Mesendoderm (in vitro differentiated cells): Measurements from ENCODE around the gene CAP2.
"Not testable (repeated sequence)": the region's sequence is repeated elsewhere in the genome, so short reads cannot be mapped to it uniquely, and the experiment has no call there.

Experiments used
- DNase-seq: peaks from one replicate; pipeline ENCODE4 v3.0.0; 2013
- H2AK5ac ChIP-seq: 2 replicates; pipeline ENCODE4 v1.6.1; 2013; ENCODE audit warnings: low read length, inconsistent platforms
- H2BK120ac ChIP-seq: 2 replicates; pipeline ENCODE4 v1.6.1; 2013; ENCODE audit warnings: low read depth, mild to moderate bottlenecking, low read length, moderate library complexity, mixed read lengths
- H2BK15ac ChIP-seq: replicated peaks from 2 replicates; pipeline ENCODE4 v1.6.1; 2013; ENCODE audit warnings: low read depth, mild to moderate bottlenecking, moderate library complexity
- H2BK5ac ChIP-seq: 2 replicates; pipeline ENCODE4 v1.6.1; 2013; ENCODE audit warnings: low read length, inconsistent platforms
- H3K18ac ChIP-seq: 2 replicates; pipeline ENCODE4 v1.6.1; 2013; ENCODE audit warnings: mild to moderate bottlenecking, low read length, mixed read lengths
- H3K23ac ChIP-seq: one replicate; pipeline ENCODE4 v1.6.1; 2013; ENCODE audit warnings: low read length
- H3K27ac ChIP-seq: 2 replicates; pipeline ENCODE4 v1.5.1; 2013; ENCODE audit warnings: low read depth, mild to moderate bottlenecking, inconsistent platforms, low read length, moderate library complexity
- H3K27me3 ChIP-seq: 2 replicates; pipeline ENCODE4 v1.6.1; 2013; ENCODE audit warnings: low read length, control low read depth, mild to moderate bottlenecking, inconsistent platforms; ENCODE audit not compliant: insufficient read depth, poor library complexity
- H3K36me3 ChIP-seq: 2 replicates; pipeline ENCODE4 v1.6.1; 2013; ENCODE audit warnings: low read length, inconsistent platforms; ENCODE audit not compliant: control insufficient read depth, insufficient read depth
- H3K4ac ChIP-seq: one replicate; pipeline ENCODE4 v1.6.1; 2013; ENCODE audit warnings: low read depth, mild to moderate bottlenecking, low read length, moderate library complexity
- H3K4me1 ChIP-seq: 2 replicates; pipeline ENCODE4 v1.6.1; 2013; ENCODE audit warnings: low read depth, low read length, inconsistent platforms; ENCODE audit not compliant: control insufficient read depth
- H3K4me2 ChIP-seq: 2 replicates; pipeline ENCODE4 v1.6.1; 2013; ENCODE audit warnings: low read length
- H3K4me3 ChIP-seq: 2 replicates; pipeline ENCODE4 v1.5.1; 2013; ENCODE audit warnings: mild to moderate bottlenecking, low read length
- H3K56ac ChIP-seq: one replicate; pipeline ENCODE4 v1.6.1; 2013; ENCODE audit warnings: low read length
- H3K79me1 ChIP-seq: 2 replicates; pipeline ENCODE4 v1.6.1; 2013; ENCODE audit warnings: low read length, inconsistent platforms
- H3K79me2 ChIP-seq: 2 replicates; pipeline ENCODE4 v1.6.1; 2013; ENCODE audit warnings: mild to moderate bottlenecking, low read length; ENCODE audit not compliant: control insufficient read depth, insufficient read depth
- H3K9ac ChIP-seq: 2 replicates; pipeline ENCODE4 v1.6.1; 2013; ENCODE audit warnings: low read length, inconsistent platforms
- H4K5ac ChIP-seq: one replicate; pipeline ENCODE4 v1.6.1; 2013; ENCODE audit warnings: low read length
- H4K8ac ChIP-seq: one replicate; pipeline ENCODE4 v1.6.1; 2013; ENCODE audit warnings: low read depth, mild to moderate bottlenecking, control low read depth, low read length, moderate library complexity
- WGBS: extraction: QIAGEN DNeasy Blood & Tissue Kit; methylation state at CpG from one replicate; pipeline ENCODE4 v1.1.7; 2013; ENCODE audit warnings: low lambda C conversion rate, missing lambda C conversion rate; ENCODE audit not compliant: insufficient coverage; ENCODE audit errors: extremely low coverage; 5-methylcytosine and 5-hydroxymethylcytosine counted together

CAP2 gene

GRCh38 chr6:17580518-17581048 lies 187.2 kb downstream of the CAP2 start:
- Histone ChIP-seq H3K4me2 (no peak overlapping the region), H3K27me3 (no peaks in the 10 kb centered on the region), H3K9ac (no peak overlapping the region), H2BK5ac (no peak overlapping the region), H3K23ac (no peak overlapping the region), H3K4me3 (no peak overlapping the region), H3K79me1 (no peaks in the 10 kb centered on the region), H4K5ac (no peak overlapping the region), H4K8ac (no peak overlapping the region), H3K56ac (no peak overlapping the region), H3K79me2 (no peaks in the 10 kb centered on the region), H3K4ac (no peak overlapping the region), H3K27ac (no peak overlapping the region), H3K36me3 (no peaks in the 10 kb centered on the region), H2BK120ac (no peak overlapping the region), H3K4me1 (no peaks in the 10 kb centered on the region), H2BK15ac (no peak overlapping the region), H2AK5ac (no peak overlapping the region), H3K18ac (no peak overlapping the region)
- WGBS: no CpG with 5 or more reads among the region's 53 CpGs
- DNase-seq: no peak

- DNase-seq, H3K36me3 ChIP-seq, H3K27me3 ChIP-seq, H2BK15ac ChIP-seq, H3K9ac ChIP-seq, H3K27ac ChIP-seq, H3K4me3 ChIP-seq, H2BK120ac ChIP-seq, H3K4ac ChIP-seq, H3K23ac ChIP-seq, H3K18ac ChIP-seq, H4K8ac ChIP-seq, H2BK5ac ChIP-seq, H3K79me1 ChIP-seq, H3K4me2 ChIP-seq, H2AK5ac ChIP-seq, H3K4me1 ChIP-seq, H3K56ac ChIP-seq, H3K79me2 ChIP-seq, H4K5ac ChIP-seq: not testable (repeated sequence)
- WGBS: no CpG with 5 or more reads among the region's 7 CpGs
Measured at GRCh38 chr6:17581282-17581681, 187.9 kb downstream of the CAP2 start.

GRCh38 chr6:17583811-17584210 lies 190.4 kb downstream of the CAP2 start:
- H2BK5ac ChIP-seq: no peak overlapping the region
- no peak overlapping the region for H3K27ac ChIP-seq

GRCh38 chr6:17584241-17584803 lies 190.9 kb downstream of the CAP2 start:
- DNase-seq: peak; percentile 74
- Histone ChIP-seq H3K23ac (no peak overlapping the region), H4K8ac (no peak overlapping the region), H3K4me1 (no peaks in the 10 kb centered on the region), H3K4me2 (no peak overlapping the region), H3K9ac (no peak overlapping the region), H3K4me3 (no peak overlapping the region), H2AK5ac (no peak overlapping the region), H2BK15ac (no peak overlapping the region), H3K18ac (no peak overlapping the region), H3K36me3 (no peaks in the 10 kb centered on the region), H2BK5ac (no peak overlapping the region), H3K79me1 (no peaks in the 10 kb centered on the region), H3K27me3 (no peaks in the 10 kb centered on the region), H3K4ac (no peak overlapping the region), H2BK120ac (no peak overlapping the region), H3K56ac (no peak overlapping the region), H4K5ac (no peak overlapping the region), H3K79me2 (no peaks in the 10 kb centered on the region), H3K27ac (no peak overlapping the region)
- no CpG with 5 or more reads among the region's 7 CpGs for WGBS

More at GRCh38 chr6:17583811-17584210, 190.4 kb downstream of the CAP2 start:
- Histone ChIP-seq H3K23ac (no peak overlapping the region), H2AK5ac (no peak overlapping the region), H3K56ac (peak overlapping the region; percentile 56), H3K79me1 (no peaks in the 10 kb centered on the region), H3K9ac (no peak overlapping the region), H4K5ac (no peak overlapping the region), H4K8ac (no peak overlapping the region), H3K36me3 (no peaks in the 10 kb centered on the region), H2BK15ac (no peak overlapping the region), H3K79me2 (no peaks in the 10 kb centered on the region), H3K4me1 (no peaks in the 10 kb centered on the region), H3K4me3 (no peak overlapping the region), H3K27me3 (no peaks in the 10 kb centered on the region), H2BK120ac (no peak overlapping the region), H3K4ac (no peak overlapping the region), H3K4me2 (no peak overlapping the region), H3K18ac (no peak overlapping the region)
- DNase-seq: no peak
- WGBS: no CpG with 5 or more reads among the region's 5 CpGs

- Histone ChIP-seq H3K27ac (no peak overlapping the region), H3K23ac (no peak overlapping the region), H3K4me3 (no peak overlapping the region), H2AK5ac (no peak overlapping the region), H3K4ac (no peak overlapping the region), H2BK120ac (no peak overlapping the region), H3K79me1 (no peaks in the 10 kb centered on the region), H3K18ac (no peak overlapping the region), H3K4me2 (no peak overlapping the region), H3K79me2 (no peaks in the 10 kb centered on the region), H3K56ac (no peak overlapping the region), H3K27me3 (no peaks in the 10 kb centered on the region), H3K4me1 (no peaks in the 10 kb centered on the region), H2BK5ac (no peak overlapping the region), H4K8ac (no peak overlapping the region), H4K5ac (no peak overlapping the region), H3K9ac (no peak overlapping the region), H2BK15ac (no peak overlapping the region), H3K36me3 (no peaks in the 10 kb centered on the region)
- no CpG with 5 or more reads among the region's 7 CpGs for WGBS
- DNase-seq: peak; percentile 90
Measured at GRCh38 chr6:17585766-17586490, 192.5 kb downstream of the CAP2 start.
